HepG2 (cell line): ENCODE results near the gene ZMYM3. TPM values are rescaled to one million over a fixed set of nuclear protein-coding genes. Genes with fewer than 3 reads are reported as not detected.

Experiments used
- CREM ChIP-seq, 2 experiments: sonication (generic) in 1 of 2; formaldehyde crosslinking in 1 of 2; IDR thresholded peaks; 2 replicates each; pipeline versions ENCODE4 v1.4.0 to v1.6.1; 2016 to 2020; ENCODE audit warnings: antibody characterized with exemption in 1 of 2, mild to moderate bottlenecking in 1 of 2, missing genetic modification reagents in 1 of 2
- FOSL1 ChIP-seq: sonication (generic); formaldehyde crosslinking; IDR thresholded peaks from 2 replicates; pipeline ENCODE4 v1.9.0; 2021; ENCODE audit warnings: missing genetic modification reagents, borderline replicate concordance
- MAZ ChIP-seq, 2 experiments: sonication (generic) in 1 of 2; formaldehyde crosslinking in 1 of 2; IDR thresholded peaks; 2 replicates each; pipeline versions ENCODE4 v1.5.0 to v1.6.1; 2012 to 2020; ENCODE audit warnings: low read depth in 2 of 2, mild to moderate bottlenecking in 2 of 2, borderline replicate concordance in 1 of 2, improper control_type of control experiment in 1 of 2, low read length in 1 of 2, missing genetic modification reagents in 1 of 2, moderate library complexity in 1 of 2
- NFE2 ChIP-seq: sonication (generic); formaldehyde crosslinking; IDR thresholded peaks from 2 replicates; pipeline ENCODE4 v1.4.0; 2020; ENCODE audit warnings: missing genetic modification reagents
- SMC3 ChIP-seq: IDR thresholded peaks from 2 replicates; pipeline ENCODE4 v1.6.1; 2011; ENCODE audit warnings: low read length, improper control_type of control experiment
- SOX13 ChIP-seq, 3 experiments: fragments of 450-650 bp in 1 of 3; sonication (generic) in 1 of 3; formaldehyde crosslinking in 1 of 3; IDR thresholded peaks in 2 of 3; conservative IDR thresholded peaks in 1 of 3; 2 replicates each; pipeline versions ENCODE4 v1.5.0 to v1.6.1; 2016 to 2020; ENCODE audit warnings: antibody characterized with exemption in 1 of 3, mild to moderate bottlenecking in 1 of 3, missing compliant biosample characterization in 1 of 3, missing genetic modification reagents in 1 of 3, moderate library complexity in 1 of 3
- SOX6 ChIP-seq, 2 experiments: fragments of 450-650 bp in 1 of 2; sonication (generic) in 1 of 2; formaldehyde crosslinking in 1 of 2; IDR thresholded peaks; 2 replicates each; pipeline versions ENCODE4 v1.4.0 to v1.6.1; 2017 to 2020; ENCODE audit warnings: antibody characterized with exemption in 1 of 2, mild to moderate bottlenecking in 1 of 2, missing genetic modification reagents in 1 of 2
- ZNF432 ChIP-seq: sonication (generic); formaldehyde crosslinking; IDR thresholded peaks from 2 replicates; pipeline ENCODE4 v1.5.0; 2020; ENCODE audit warnings: missing genetic modification reagents, mild to moderate bottlenecking, borderline replicate concordance
- polyA plus RNA-seq, 8 experiments: library from polyadenylated mRNA; depleted of rRNA in 3 of 8; stranded (reverse) in 7 of 8; unstranded in 1 of 8; fragments of >200 nt; fragmentation: Illumina TruSeq in 4 of 8; extraction: Trizol in 4 of 8; gene quantifications; 2 replicates each; pipeline versions ENCODE4 v1.2.1 to v1.2.3, GENCODE V29; 2011 to 2016; ENCODE audit warnings: low read depth in 4 of 8, missing spikeins in 1 of 8, mixed read lengths in 1 of 8; ENCODE audit not compliant: insufficient read depth in 1 of 8
- total RNA-seq, 5 experiments: library from RNA; depleted of rRNA; stranded (reverse); fragments of >200 nt; fragmentation: Illumina TruSeq; extraction: Trizol; gene quantifications; 2 replicates each; pipeline ENCODE4 v1.2.3, GENCODE V29; 2016; ENCODE audit warnings: low read depth in 1 of 5
- TF ChIP-seq, protein P1 (sequence below): sonication (generic); formaldehyde crosslinking; IDR thresholded peaks from 2 replicates; pipeline ENCODE4 v1.4.0; 2020; ENCODE audit warnings: missing genetic modification reagents
- TF ChIP-seq, protein P2 (sequence below): sonication (generic); formaldehyde crosslinking; IDR thresholded peaks from 2 replicates; pipeline ENCODE4 v1.4.0; 2020; ENCODE audit warnings: mild to moderate bottlenecking, missing genetic modification reagents
- TF ChIP-seq, protein P3 (sequence below): sonication (generic); formaldehyde crosslinking; IDR thresholded peaks from 2 replicates; pipeline ENCODE4 v1.4.0; 2020; ENCODE audit warnings: missing genetic modification reagents, mild to moderate bottlenecking, borderline replicate concordance

The ZMYM3 gene
- total and polyA plus RNA-seq, 2 of the 13 experiments (the other 11 are each of a cell fraction or from before 2014, with no cell fraction given) = 26.4 to 35.4 TPM

DNA sequence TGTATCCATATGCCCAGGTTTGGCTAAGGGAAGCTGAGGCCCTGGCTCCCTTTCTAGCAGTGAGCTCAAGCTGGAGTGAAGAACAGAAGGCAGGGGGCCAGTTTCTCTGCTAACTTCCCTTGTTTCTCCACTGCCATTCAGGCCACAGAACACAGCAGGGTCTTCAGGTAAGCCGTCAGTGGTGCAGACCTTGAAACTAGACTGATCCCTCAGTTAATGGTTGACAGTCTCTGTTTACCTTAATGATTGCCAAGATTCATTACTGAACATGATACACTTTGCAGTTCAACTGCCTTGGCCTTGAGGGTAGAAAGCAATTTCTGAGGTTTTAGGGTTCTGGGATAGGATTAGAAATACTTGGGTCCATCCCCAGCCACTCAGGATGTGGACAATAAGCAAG, 39.8 kb downstream of the ZMYM3 start (continued):
- TF ChIP-seq, protein P1, sequence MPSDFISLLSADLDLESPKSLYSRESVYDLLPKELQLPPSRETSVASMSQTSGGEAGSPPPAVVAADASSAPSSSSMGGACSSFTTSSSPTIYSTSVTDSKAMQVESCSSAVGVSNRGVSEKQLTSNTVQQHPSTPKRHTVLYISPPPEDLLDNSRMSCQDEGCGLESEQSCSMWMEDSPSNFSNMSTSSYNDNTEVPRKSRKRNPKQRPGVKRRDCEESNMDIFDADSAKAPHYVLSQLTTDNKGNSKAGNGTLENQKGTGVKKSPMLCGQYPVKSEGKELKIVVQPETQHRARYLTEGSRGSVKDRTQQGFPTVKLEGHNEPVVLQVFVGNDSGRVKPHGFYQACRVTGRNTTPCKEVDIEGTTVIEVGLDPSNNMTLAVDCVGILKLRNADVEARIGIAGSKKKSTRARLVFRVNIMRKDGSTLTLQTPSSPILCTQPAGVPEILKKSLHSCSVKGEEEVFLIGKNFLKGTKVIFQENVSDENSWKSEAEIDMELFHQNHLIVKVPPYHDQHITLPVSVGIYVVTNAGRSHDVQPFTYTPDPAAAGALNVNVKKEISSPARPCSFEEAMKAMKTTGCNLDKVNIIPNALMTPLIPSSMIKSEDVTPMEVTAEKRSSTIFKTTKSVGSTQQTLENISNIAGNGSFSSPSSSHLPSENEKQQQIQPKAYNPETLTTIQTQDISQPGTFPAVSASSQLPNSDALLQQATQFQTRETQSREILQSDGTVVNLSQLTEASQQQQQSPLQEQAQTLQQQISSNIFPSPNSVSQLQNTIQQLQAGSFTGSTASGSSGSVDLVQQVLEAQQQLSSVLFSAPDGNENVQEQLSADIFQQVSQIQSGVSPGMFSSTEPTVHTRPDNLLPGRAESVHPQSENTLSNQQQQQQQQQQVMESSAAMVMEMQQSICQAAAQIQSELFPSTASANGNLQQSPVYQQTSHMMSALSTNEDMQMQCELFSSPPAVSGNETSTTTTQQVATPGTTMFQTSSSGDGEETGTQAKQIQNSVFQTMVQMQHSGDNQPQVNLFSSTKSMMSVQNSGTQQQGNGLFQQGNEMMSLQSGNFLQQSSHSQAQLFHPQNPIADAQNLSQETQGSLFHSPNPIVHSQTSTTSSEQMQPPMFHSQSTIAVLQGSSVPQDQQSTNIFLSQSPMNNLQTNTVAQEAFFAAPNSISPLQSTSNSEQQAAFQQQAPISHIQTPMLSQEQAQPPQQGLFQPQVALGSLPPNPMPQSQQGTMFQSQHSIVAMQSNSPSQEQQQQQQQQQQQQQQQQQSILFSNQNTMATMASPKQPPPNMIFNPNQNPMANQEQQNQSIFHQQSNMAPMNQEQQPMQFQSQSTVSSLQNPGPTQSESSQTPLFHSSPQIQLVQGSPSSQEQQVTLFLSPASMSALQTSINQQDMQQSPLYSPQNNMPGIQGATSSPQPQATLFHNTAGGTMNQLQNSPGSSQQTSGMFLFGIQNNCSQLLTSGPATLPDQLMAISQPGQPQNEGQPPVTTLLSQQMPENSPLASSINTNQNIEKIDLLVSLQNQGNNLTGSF (CRISPR knock-in tag) = no peak
- TF ChIP-seq, protein P2, sequence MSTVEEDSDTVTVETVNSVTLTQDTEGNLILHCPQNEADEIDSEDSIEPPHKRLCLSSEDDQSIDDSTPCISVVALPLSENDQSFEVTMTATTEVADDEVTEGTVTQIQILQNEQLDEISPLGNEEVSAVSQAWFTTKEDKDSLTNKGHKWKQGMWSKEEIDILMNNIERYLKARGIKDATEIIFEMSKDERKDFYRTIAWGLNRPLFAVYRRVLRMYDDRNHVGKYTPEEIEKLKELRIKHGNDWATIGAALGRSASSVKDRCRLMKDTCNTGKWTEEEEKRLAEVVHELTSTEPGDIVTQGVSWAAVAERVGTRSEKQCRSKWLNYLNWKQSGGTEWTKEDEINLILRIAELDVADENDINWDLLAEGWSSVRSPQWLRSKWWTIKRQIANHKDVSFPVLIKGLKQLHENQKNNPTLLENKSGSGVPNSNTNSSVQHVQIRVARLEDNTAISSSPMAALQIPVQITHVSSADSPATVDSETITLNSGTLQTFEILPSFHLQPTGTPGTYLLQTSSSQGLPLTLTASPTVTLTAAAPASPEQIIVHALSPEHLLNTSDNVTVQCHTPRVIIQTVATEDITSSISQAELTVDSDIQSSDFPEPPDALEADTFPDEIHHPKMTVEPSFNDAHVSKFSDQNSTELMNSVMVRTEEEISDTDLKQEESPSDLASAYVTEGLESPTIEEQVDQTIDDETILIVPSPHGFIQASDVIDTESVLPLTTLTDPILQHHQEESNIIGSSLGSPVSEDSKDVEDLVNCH (CRISPR knock-in tag) = no peak
- peak; percentile 25; the same call in 1 of the 2 replicates for TF ChIP-seq CREM (IDR thresholded peaks at IDR 0.05)
- TF ChIP-seq CREM (CRISPR knock-in tag; IDR thresholded peaks at IDR 0.05) = no peak
- TF ChIP-seq NFE2 (CRISPR knock-in tag) = no peak
- TF ChIP-seq SOX13 (IDR thresholded peaks at IDR 0.05) = no peak
- peak in 1 of 2 experiments; percentile 13; a peak in 1 of 4 replicates for TF ChIP-seq SOX13 (CRISPR knock-in tag; conservative IDR thresholded peaks at IDR 0.05 in 1 of 2, IDR thresholded peaks at IDR 0.05 in 1 of 2)
- TF ChIP-seq FOSL1 = no peak
- TF ChIP-seq, protein P3, sequence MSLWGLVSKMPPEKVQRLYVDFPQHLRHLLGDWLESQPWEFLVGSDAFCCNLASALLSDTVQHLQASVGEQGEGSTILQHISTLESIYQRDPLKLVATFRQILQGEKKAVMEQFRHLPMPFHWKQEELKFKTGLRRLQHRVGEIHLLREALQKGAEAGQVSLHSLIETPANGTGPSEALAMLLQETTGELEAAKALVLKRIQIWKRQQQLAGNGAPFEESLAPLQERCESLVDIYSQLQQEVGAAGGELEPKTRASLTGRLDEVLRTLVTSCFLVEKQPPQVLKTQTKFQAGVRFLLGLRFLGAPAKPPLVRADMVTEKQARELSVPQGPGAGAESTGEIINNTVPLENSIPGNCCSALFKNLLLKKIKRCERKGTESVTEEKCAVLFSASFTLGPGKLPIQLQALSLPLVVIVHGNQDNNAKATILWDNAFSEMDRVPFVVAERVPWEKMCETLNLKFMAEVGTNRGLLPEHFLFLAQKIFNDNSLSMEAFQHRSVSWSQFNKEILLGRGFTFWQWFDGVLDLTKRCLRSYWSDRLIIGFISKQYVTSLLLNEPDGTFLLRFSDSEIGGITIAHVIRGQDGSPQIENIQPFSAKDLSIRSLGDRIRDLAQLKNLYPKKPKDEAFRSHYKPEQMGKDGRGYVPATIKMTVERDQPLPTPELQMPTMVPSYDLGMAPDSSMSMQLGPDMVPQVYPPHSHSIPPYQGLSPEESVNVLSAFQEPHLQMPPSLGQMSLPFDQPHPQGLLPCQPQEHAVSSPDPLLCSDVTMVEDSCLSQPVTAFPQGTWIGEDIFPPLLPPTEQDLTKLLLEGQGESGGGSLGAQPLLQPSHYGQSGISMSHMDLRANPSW = no peak
- no peak for TF ChIP-seq ZNF432 (CRISPR knock-in tag)
- TF ChIP-seq SMC3 = no peak
- TF ChIP-seq SOX6 (IDR thresholded peaks at IDR 0.05) = no peak
- TF ChIP-seq SOX6 (CRISPR knock-in tag; IDR thresholded peaks at IDR 0.05) = 0 out of 2 replicates have a peak, but pooled peaks have one; percentile 14
- no peak for TF ChIP-seq MAZ (IDR thresholded peaks at IDR 0.05; ENCODE audit: borderline replicate concordance, low read depth, low read length)
- TF ChIP-seq MAZ (CRISPR knock-in tag; IDR thresholded peaks at IDR 0.05; ENCODE audit: low read depth) = 0 out of 2 replicates have a peak, but pooled peaks have one; percentile 8
